HCT116 (cell line): Measurements from ENCODE around the gene HSP90AB1.

Source experiments
- EZH2 ChIP-seq: fragments of 200-600 bp; sonication (generic); IDR thresholded peaks from 2 replicates; pipeline ENCODE4 v1.6.1; 2017; ENCODE audit warnings: antibody characterized with exemption, mixed run types
- EZH2phosphoT487 ChIP-seq: fragments of 200-600 bp; IDR thresholded peaks from 2 replicates; pipeline ENCODE4 v1.6.1; 2018; ENCODE audit warnings: antibody characterized with exemption, borderline replicate concordance
- JUND ChIP-seq: IDR thresholded peaks from 2 replicates; pipeline ENCODE4 v1.6.1; 2012
- POLR2A ChIP-seq: IDR thresholded peaks from 2 replicates; pipeline ENCODE4 v1.7.0; 2011; ENCODE audit warnings: borderline replicate concordance; ENCODE audit not compliant: insufficient read depth, insufficient read length; ENCODE audit errors: extremely low read depth
- SP1 ChIP-seq: IDR thresholded peaks from 2 replicates; pipeline ENCODE4 v1.6.1; 2012; ENCODE audit warnings: low read depth
- SRF ChIP-seq: IDR thresholded peaks from 2 replicates; pipeline ENCODE4 v1.6.1; 2012; ENCODE audit warnings: low read depth
- YY1 ChIP-seq: IDR thresholded peaks from 2 replicates; pipeline ENCODE4 v1.6.1; 2011; ENCODE audit warnings: low read length, low read depth, moderate library complexity, mild to moderate bottlenecking; ENCODE audit not compliant: insufficient replicate concordance; ENCODE audit errors: extremely low read depth
- TF ChIP-seq, protein P1 (sequence below), 3 experiments: fragments of 200-600 bp in 1 of 3; sonication (generic) in 1 of 3; IDR thresholded peaks in 2 of 3; conservative IDR thresholded peaks in 1 of 3; 2 replicates each; pipeline ENCODE4 v1.5.1; 2012 to 2017; ENCODE audit warnings: low read depth in 2 of 3, low read length in 2 of 3, antibody characterized with exemption in 1 of 3, borderline replicate concordance in 1 of 3, control low read depth in 1 of 3, mild to moderate bottlenecking in 1 of 3, mixed read lengths in 1 of 3, mixed run types in 1 of 3, moderate library complexity in 1 of 3; ENCODE audit not compliant: insufficient read depth in 1 of 3
- TF ChIP-seq, protein P2 (sequence below): IDR thresholded peaks from 2 replicates; pipeline ENCODE4 v1.6.1; 2012; ENCODE audit warnings: low read depth

DNA sequence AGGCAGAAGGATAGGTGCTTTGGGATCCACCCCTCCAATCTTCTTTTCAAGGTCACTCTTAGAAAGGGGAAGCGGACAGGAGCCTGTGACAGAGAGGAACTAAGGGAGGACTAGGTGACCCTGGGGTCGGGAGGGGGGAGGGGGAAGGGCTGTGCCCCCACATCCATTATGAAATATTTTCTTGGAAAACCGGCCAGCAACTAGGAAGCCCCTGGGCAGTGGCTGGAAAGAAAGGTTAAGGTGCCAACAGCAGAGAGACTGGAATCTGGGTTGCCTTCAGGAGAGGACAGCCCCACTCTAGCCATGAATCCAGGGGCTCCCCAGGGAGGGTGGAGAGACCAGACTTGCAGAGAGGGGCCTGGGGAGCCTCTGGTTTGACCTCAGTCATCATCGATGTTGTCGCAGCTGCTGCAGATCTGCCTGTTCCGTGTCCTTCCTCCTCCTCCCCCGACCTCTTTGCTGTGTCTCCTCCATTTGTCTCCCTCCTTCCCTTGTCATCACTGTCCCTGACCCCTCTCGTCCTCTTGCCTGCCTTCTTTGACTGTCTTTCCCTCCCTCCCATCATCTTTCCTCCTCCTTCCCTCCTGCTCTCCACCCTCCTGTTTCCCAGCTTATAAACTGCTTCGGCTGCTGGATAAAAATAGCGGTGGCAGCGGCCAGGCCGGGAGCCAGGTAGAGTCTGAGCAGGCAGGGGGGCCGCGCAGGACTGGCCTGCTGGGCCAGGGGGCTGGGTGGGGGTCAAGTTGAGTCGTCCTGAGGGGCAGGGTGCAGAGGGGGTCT is 20.3 kb upstream of the HSP90AB1 start:
- TF ChIP-seq POLR2A, result no peak
- TF ChIP-seq, protein P1, sequence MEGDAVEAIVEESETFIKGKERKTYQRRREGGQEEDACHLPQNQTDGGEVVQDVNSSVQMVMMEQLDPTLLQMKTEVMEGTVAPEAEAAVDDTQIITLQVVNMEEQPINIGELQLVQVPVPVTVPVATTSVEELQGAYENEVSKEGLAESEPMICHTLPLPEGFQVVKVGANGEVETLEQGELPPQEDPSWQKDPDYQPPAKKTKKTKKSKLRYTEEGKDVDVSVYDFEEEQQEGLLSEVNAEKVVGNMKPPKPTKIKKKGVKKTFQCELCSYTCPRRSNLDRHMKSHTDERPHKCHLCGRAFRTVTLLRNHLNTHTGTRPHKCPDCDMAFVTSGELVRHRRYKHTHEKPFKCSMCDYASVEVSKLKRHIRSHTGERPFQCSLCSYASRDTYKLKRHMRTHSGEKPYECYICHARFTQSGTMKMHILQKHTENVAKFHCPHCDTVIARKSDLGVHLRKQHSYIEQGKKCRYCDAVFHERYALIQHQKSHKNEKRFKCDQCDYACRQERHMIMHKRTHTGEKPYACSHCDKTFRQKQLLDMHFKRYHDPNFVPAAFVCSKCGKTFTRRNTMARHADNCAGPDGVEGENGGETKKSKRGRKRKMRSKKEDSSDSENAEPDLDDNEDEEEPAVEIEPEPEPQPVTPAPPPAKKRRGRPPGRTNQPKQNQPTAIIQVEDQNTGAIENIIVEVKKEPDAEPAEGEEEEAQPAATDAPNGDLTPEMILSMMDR (IDR thresholded peaks at IDR 0.05 in 2 of 3, conservative IDR thresholded peaks at IDR 0.05 in 1 of 3; ENCODE audit: borderline replicate concordance in 1 of 3, insufficient read depth in 1 of 3, low read depth in 2 of 3, low read length in 2 of 3), result no peak
- no peak for TF ChIP-seq EZH2
- no peak for TF ChIP-seq EZH2phosphoT487
- TF ChIP-seq, protein P2, sequence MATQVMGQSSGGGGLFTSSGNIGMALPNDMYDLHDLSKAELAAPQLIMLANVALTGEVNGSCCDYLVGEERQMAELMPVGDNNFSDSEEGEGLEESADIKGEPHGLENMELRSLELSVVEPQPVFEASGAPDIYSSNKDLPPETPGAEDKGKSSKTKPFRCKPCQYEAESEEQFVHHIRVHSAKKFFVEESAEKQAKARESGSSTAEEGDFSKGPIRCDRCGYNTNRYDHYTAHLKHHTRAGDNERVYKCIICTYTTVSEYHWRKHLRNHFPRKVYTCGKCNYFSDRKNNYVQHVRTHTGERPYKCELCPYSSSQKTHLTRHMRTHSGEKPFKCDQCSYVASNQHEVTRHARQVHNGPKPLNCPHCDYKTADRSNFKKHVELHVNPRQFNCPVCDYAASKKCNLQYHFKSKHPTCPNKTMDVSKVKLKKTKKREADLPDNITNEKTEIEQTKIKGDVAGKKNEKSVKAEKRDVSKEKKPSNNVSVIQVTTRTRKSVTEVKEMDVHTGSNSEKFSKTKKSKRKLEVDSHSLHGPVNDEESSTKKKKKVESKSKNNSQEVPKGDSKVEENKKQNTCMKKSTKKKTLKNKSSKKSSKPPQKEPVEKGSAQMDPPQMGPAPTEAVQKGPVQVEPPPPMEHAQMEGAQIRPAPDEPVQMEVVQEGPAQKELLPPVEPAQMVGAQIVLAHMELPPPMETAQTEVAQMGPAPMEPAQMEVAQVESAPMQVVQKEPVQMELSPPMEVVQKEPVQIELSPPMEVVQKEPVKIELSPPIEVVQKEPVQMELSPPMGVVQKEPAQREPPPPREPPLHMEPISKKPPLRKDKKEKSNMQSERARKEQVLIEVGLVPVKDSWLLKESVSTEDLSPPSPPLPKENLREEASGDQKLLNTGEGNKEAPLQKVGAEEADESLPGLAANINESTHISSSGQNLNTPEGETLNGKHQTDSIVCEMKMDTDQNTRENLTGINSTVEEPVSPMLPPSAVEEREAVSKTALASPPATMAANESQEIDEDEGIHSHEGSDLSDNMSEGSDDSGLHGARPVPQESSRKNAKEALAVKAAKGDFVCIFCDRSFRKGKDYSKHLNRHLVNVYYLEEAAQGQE, result no peak
- no peak for TF ChIP-seq YY1
- TF ChIP-seq SP1, result no peak
- no peak for TF ChIP-seq JUND
- no peak for TF ChIP-seq SRF
